GM10266 (cell line): ENCODE results near the gene CNBP.

ENCODE experiments used
- DNase-seq: peaks from one replicate; pipeline ENCODE4 v3.0.0; 2012; ENCODE audit errors: extremely low spot score
- TF ChIP-seq, protein P1 (sequence below): IDR thresholded peaks from 2 replicates; pipeline ENCODE4 v1.5.1; 2012; ENCODE audit warnings: mild to moderate bottlenecking, low read depth; ENCODE audit not compliant: control insufficient read depth, insufficient read depth; ENCODE audit errors: missing control alignments

The CNBP gene

DNA sequence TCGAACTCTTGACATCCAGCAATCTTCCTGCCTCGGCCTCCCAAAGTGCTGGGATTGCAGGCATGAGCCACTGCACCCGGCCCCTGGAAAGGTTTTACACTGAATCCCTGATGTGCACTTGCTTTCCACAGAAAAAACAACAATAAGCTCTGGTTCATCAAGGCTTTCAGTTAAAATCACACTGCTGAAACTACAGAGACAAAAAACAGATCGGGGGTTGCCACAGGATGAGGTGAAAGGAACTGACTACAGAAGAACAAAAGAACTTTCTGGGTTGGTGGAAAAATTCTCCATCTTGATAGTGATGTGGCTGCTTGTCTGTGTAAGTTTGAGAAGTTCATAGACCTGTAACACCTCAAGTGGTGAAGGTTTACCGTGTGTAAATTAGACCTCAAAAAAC lies 65.0 kb downstream of the CNBP start:
- TF ChIP-seq, protein P1, sequence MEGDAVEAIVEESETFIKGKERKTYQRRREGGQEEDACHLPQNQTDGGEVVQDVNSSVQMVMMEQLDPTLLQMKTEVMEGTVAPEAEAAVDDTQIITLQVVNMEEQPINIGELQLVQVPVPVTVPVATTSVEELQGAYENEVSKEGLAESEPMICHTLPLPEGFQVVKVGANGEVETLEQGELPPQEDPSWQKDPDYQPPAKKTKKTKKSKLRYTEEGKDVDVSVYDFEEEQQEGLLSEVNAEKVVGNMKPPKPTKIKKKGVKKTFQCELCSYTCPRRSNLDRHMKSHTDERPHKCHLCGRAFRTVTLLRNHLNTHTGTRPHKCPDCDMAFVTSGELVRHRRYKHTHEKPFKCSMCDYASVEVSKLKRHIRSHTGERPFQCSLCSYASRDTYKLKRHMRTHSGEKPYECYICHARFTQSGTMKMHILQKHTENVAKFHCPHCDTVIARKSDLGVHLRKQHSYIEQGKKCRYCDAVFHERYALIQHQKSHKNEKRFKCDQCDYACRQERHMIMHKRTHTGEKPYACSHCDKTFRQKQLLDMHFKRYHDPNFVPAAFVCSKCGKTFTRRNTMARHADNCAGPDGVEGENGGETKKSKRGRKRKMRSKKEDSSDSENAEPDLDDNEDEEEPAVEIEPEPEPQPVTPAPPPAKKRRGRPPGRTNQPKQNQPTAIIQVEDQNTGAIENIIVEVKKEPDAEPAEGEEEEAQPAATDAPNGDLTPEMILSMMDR: no peak
- no peak for DNase-seq
